Measurements from ENCODE around the gene CD48. TPM values are rescaled to one million over a fixed set of nuclear protein-coding genes. Genes with fewer than 3 reads are reported as not detected.

CD48 gene
- total RNA-seq, 6 donors from 2014 or later, result 9.4 to 32.1 (median 16.3) TPM

DNA sequence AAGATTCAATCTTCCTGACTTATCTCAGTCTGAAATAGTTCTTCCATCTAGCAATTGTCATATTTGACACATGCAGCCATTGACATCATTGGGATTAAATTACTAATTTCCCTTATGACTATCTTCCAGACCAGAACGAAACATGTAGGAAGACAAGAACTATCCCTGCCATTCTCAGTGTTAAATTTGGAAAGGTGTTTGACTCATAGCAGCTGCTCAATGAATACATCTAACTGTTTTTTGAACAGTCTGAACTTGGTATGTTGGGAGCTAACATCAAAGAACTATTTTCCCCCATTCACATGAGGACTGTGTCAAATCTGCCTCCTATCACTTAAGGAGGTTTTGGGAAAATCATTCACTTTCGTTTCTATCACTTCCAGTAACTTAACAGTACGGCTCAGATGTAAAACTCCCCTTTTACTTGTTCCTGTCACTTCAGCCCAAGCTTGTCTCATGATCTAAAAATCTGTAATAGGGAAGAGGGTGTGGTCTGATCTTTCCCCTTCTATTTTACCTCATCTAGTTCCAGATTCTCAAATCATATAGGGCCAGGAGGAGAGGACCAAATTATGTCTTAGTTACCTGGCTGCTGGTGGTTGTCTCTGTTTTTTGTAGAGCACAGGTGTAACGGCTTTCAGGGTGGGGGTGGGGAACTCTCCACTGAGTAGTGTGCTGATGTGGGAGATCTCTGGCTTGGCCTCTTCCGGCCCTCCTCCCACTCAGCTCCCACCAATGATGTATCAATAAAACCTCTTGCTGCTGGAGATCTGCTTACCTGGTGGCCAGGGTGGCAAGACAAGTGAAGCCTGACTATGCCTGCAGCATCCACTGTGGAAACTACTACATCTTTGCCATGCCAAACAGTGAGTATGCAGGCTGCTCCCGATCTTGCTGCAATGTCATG, 38.6 kb downstream of the CD48 start:
- ATAC-seq (ENCODE audit: low FRiP score in 2 of 2), result peak; percentile 9 to 25
- Histone ChIP-seq H3K27ac (peak overlapping the region in 3 of 4 donors; percentile 29 to 48 (median 37)), H3K9me3 (peaks cover 0 to 6% (median 0%) of the 10 kb centered on the region in 4 donors), H3K4me1 (peaks cover 0 to 20% (median 14%) of the 10 kb centered on the region in 4 donors), H3K4me3 (peak overlapping the region in 1 of 4 donors; percentile 23), H3K27me3 (no peaks in the 10 kb centered on the region), H3K36me3 (no peaks in the 10 kb centered on the region)
- DNase-seq, result no peak
- WGBS, 2 donors, result 42 to 47% methylated on average over 6 of the region's 6 CpGs
- TF ChIP-seq POLR2A (IDR thresholded peaks at IDR 0.05) (peak in 1 of 4 donors; percentile 37), EP300 (IDR thresholded peaks at IDR 0.05) (peak in 3 of 4 donors; percentile 18 to 40 (median 36)), POLR2AphosphoS5 (IDR thresholded peaks at IDR 0.05) (no peak), CTCF (IDR thresholded peaks at IDR 0.05) (no peak)

DNA sequence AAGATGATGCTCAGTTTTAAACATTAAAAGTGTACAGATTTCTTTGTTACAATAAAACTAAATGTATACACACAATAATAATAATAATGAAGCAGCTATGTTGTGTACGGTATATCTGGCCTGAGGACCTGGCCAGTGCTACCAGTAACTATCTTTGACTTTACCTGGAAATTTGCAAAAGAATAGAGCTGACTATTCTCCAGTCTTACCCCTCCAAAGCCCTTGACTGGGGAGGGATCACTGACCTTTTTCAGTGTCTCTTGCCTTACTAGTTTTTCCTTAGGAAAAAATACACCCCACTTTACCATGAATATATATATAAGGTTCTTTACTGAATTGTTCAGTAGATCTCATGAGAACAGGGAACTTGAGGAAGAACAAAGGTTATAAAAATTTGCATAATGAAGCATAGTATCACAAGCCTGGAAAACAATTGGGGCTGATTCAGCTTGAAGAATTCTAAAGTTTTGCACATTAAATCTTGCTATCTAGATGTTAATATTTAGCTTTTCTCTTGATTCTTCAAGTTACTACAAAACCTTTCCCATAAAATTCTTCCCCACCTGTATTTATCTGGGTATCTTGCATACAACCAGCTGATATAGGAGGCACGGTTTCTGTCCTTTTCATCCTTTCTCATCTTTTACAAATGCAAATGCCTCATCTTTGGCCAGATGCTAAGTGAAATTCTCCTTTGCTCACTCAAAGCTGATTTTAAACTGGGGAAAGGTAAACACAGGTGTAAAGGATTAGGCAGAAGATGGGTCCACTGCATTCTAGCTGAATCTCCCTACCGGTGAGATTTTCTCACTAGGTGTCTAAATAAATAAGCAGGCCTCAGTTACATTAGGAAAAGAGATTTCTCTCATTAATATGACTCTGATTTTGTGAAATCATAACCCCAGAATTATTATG, 39.8 kb downstream of the CD48 start:
- DNase-seq, result no peak
- H3K4me3 ChIP-seq, result no peak overlapping the region

GRCh38 chr1:160670701-160671100, 40.9 kb downstream of the CD48 start:
- ATAC-seq (ENCODE audit: low FRiP score in 2 of 2) (no peak), DNase-seq (no peak)
- Histone ChIP-seq H3K4me3 (no peak overlapping the region), H3K36me3 (no peaks in the 10 kb centered on the region), H3K27me3 (no peaks in the 10 kb centered on the region), H3K27ac (no peak overlapping the region), H3K4me1 (peaks cover 12 to 30% (median 24%) of the 10 kb centered on the region in 4 donors), H3K9me3 (peaks cover 0 to 6% (median 0%) of the 10 kb centered on the region in 4 donors)
- TF ChIP-seq CTCF (IDR thresholded peaks at IDR 0.05) (no peak), EP300 (IDR thresholded peaks at IDR 0.05) (no peak), POLR2AphosphoS5 (IDR thresholded peaks at IDR 0.05) (no peak)
- WGBS, 2 donors, result 90 to 91% methylated on average over 4 of the region's 4 CpGs

More for the DNA sequence above, 39.8 kb downstream of the CD48 start:
- no peak for TF ChIP-seq POLR2A (IDR thresholded peaks at IDR 0.05)
- no peak for TF ChIP-seq POLR2AphosphoS5 (IDR thresholded peaks at IDR 0.05)
- no peaks in the 10 kb centered on the region for H3K36me3 ChIP-seq
- no peak overlapping the region for H3K27ac ChIP-seq
- no peaks in the 10 kb centered on the region for H3K27me3 ChIP-seq
- peaks cover 0 to 6% (median 0%) of the 10 kb centered on the region in 4 donors for H3K9me3 ChIP-seq
- no peak for ATAC-seq (ENCODE audit: low FRiP score in 2 of 2)
- H3K4me1 ChIP-seq, result peaks cover 1 to 20% (median 14%) of the 10 kb centered on the region in 4 donors
- WGBS, 2 donors, result 65 to 72% methylated on average over 3 of the region's 3 CpGs

GRCh38 chr1:160669802-160670201, 41.8 kb downstream of the CD48 start:
- Histone ChIP-seq H3K27ac (no peak overlapping the region), H3K36me3 (no peaks in the 10 kb centered on the region), H3K4me3 (no peak overlapping the region), H3K27me3 (no peaks in the 10 kb centered on the region), H3K9me3 (peaks cover 0 to 6% (median 0%) of the 10 kb centered on the region in 4 donors), H3K4me1 (peaks cover 21 to 31% (median 25%) of the 10 kb centered on the region in 4 donors)
- ATAC-seq (ENCODE audit: low FRiP score in 2 of 2) (no peak), DNase-seq (peak in 1 of 2 donors; percentile 62)
- 95 to 96% methylated on average over 20 of the region's 20 CpGs for WGBS, 2 donors
- TF ChIP-seq POLR2AphosphoS5 (IDR thresholded peaks at IDR 0.05) (no peak), EP300 (IDR thresholded peaks at IDR 0.05) (no peak), CTCF (IDR thresholded peaks at IDR 0.05) (no peak), POLR2A (IDR thresholded peaks at IDR 0.05) (no peak)

DNA sequence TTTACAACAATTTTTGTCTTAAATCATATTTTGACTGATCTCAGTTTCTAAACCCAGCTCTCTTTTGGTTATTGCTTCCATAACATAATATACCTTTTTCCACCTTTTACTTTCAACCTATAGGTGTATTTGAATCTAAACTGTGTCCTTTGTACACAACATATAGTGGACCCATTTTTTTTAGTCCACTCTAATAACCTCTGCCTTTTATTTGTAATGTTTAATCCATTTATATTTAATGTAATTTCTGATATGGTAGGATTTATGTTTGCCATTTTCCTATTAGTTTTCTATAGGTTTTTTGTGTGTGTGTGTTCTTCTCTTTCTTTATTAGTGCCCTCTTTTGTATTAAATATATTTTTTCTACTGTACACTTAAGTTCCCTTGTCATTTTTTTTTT, 42.3 kb downstream of the CD48 start:
- H3K27ac ChIP-seq, result no peak overlapping the region
- ATAC-seq (ENCODE audit: low FRiP score in 2 of 2), result no peak
- no peaks in the 10 kb centered on the region for H3K27me3 ChIP-seq
- no peaks in the 10 kb centered on the region for H3K36me3 ChIP-seq
- peaks cover 21 to 30% (median 25%) of the 10 kb centered on the region in 4 donors for H3K4me1 ChIP-seq
- H3K9me3 ChIP-seq, result peaks cover 0 to 6% (median 0%) of the 10 kb centered on the region in 4 donors
- TF ChIP-seq CTCF (IDR thresholded peaks at IDR 0.05) (no peak), POLR2AphosphoS5 (IDR thresholded peaks at IDR 0.05) (no peak), POLR2A (IDR thresholded peaks at IDR 0.05) (no peak), EP300 (IDR thresholded peaks at IDR 0.05) (no peak)
- DNase-seq, result no peak
- no peak overlapping the region for H3K4me3 ChIP-seq

Measured in upper lobe of left lung (tissue), 6 donors.